NCI-H82 treated with DMSO at 0.1 percent for 48 hours (cell line): ENCODE data around the gene HOTAIR.
A peak's percentile ranks its signal among the peaks of the same experiment; 100 is the strongest.

Experiments
- DNase-seq: peaks from one replicate; lab custom pipeline; 2025; ENCODE audit not compliant: unreplicated experiment; lab: John Stamatoyannopoulos, UW

Gene HOTAIR

DNA sequence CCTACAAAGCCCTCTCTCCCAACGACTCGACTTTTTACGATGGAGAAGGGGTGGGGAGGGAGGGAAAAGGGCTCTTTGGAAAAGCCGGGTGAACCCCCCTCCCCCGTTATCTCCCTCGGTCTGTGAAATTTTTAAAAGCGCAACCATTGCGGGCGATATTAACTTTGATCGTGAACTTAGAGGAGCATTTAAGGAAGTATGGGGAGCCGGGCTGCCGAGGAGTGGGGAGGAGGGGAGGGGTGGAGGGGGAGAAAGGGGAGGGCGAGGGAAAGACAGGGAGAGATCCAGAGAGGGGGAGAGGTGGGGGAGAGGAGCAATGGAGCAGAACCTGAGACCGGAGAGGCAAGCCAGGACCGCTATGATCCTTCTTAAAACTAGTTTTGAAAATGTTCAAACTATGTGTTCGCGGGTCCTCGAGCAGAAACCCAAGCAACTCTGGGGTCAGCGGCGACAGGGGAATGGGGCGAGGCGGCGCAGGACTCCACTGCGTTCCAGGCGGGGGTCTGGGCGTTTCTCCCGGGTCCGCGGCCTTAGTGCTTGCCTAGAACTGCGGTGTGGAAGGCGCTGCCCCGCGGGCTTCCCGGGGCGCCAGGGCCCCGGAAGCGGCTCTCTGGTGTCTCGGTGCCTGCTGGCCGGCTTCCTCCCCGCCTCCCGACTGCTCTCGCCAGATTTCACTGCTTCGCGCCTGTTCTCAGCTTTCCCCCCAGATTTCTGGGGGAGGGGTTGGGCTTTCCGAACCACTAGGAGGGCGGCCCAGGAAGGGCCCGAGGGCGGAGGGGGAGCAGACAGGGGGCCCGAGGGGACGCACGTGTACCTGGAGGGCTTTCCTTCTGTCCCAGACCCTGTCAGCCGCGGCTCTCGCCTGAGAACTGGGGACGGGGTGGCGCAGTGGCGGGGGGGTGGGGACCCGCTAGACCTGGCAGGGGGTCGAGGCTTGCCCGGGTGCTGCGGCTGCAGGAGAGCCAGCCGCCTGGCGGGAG is at the start of gene HOTAIR:
HOTAIR (minus strand) TSS at position 871 of the 980 bp plus-strand sequence.
- no peak for DNase-seq

DNA sequence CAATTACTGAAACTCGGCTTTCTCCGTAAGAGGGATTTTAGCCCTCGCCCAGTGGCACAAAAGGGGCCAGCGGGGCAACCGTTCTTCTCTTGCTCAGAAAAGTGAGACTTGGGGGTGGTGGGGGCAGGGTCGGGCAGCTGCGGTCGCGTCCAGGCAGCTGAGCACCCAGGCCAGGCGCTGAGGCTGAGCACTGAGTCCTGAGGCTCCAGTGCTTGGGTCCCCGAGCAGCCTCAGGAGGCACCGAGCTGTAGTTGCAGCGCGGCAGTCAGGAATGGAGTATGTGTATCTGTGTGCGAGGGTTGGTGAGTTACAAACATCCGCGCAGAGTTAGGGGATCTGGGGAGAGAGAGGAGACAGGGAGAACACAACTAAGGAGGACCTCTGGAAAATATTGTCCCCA is 49.4 kb upstream of the HOTAIR start:
- DNase-seq: no peak

DNA sequence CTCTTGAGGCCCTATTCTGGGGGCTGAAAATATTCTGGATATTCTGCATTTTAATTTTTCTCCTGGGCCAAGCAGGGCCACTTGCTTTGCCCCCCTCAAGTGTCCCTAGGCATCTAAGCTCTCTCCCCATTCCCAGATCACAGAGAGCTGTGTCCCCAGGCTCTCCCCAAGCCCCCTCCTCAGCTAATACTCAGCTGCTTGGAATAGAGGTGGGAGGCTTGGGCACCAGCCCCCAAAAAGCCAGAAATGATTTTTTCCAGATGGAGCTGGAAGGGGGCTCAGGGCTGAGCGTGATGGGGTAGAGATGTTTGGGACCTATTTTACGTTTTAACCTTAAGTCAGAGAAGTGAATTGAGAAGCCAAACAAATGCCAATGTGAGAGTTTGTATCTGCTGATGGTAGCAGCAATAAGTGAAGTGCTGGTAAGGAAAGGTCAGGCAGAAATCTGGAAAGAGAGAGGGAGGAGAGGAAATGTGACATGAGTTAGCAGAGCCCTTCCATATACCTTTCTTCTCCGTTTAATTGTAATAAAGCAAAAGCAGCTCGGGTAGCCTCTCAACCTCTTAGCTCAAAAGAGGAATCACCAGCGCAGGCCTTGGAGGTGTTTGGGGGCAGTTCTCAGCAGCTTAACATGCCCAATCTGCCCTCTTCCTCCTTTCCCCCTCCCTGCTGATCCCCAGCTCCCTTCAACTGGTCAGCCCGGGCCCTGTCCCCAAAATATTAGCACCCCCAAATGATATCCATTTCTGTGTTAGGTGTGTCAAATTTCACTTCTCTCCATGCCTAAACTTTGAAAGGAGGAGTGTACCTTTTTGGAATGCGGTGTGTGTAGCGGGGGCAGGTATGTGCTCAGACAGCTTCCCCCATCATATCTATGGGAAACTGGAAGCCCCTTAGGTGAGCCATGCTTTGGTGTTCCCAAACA is 48.5 kb upstream of the HOTAIR start:
- DNase-seq: no peak

DNA sequence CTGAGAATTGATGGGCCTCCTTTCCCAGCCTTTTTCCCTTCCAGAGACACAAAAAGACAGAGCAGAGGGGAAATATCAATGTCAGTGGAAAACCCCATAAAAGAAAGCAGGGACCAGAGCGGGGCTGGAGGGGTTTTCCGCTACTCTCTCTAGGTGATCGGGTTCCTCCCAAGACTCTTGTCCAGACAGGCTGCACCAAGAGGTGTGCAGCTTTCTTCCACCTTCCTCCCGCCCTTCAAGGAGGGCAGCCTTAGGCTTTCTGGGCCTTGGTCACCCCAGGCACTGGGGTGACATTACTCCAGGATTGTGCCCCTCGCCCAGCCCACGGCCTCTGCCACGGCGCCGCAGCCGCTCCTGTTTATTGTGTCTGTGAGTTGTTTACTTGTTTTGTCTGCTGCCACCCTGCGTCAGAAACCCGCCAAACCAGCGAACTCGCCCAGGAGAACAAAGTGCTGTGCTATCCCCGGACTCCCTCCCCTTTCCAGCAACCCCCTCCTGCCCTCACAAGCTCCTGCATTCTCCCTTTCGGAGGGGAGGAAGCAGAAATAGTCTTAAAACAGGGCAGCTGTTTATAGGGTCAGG is 46.8 kb upstream of the HOTAIR start:
- DNase-seq: peak; percentile 60

DNA sequence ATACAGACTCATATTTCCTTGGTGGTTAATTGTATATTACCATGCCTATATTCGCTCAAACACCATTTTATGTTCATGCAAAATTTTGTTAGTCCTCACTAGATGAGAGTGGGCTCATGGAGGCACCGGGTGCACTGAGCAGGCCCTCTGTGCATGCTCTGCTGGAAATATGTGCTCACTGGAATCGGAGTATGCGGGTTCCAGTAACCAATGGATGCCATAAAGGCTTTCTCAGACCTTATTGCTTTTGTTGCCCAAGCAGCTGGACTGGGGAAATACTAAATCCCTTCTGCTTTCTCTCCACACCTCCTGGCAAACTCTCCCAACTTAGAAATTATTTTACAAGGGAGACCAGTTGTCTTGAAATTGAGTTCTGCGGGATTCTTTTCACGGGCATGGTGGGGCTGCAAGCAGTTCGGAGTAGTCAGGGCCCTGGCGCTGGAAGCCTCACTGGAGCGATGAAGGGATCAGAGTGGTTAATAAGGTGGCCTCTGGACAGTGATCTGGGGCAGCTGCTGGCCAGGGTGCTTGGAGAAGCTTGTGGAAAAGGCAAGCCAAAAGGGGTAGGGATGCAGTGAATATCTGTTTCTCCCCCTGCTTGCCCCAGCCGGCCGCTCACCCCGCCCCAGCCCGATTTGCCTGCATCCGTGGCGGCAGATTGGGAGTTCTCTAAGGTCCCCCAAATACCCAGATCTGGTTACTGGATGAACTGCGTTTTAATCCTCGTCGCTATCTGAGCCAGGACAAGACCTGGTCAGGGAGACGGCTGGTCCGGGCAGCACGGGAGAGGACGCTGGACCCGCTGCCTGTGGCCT is 46.0 kb upstream of the HOTAIR start:
- DNase-seq: no peak

DNA sequence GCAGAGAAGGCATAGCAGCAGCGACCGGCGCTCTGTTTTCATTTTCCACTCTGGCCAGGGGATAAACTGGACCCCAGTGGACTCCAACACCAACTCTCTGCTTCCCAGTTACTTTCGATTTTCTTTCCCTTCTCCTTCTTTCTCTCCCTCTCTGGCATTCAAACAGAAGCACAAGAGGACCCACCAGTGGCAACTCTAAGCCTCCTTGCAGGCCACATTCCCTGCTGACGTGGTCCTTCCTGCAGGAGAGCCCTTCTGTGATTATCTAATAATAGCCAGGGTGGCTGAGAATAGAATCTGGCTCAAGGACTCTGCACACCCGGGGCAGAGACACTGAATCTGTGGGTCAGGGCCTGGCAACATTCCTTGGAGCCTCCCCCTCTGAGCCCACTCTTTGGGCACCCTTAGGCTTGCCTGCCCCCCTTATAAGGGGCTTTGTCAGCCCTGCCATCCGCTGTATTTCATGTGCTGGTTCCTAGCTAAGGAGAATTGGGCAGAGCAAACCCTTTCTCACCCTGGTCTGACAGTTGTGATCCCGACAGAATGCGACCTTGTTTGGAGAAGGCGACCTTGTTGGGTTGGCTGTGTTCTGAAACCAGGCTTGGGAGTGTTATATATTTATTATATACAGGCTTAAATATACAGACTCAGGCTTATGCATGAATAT is 45.3 kb upstream of the HOTAIR start:
- DNase-seq: no peak

DNA sequence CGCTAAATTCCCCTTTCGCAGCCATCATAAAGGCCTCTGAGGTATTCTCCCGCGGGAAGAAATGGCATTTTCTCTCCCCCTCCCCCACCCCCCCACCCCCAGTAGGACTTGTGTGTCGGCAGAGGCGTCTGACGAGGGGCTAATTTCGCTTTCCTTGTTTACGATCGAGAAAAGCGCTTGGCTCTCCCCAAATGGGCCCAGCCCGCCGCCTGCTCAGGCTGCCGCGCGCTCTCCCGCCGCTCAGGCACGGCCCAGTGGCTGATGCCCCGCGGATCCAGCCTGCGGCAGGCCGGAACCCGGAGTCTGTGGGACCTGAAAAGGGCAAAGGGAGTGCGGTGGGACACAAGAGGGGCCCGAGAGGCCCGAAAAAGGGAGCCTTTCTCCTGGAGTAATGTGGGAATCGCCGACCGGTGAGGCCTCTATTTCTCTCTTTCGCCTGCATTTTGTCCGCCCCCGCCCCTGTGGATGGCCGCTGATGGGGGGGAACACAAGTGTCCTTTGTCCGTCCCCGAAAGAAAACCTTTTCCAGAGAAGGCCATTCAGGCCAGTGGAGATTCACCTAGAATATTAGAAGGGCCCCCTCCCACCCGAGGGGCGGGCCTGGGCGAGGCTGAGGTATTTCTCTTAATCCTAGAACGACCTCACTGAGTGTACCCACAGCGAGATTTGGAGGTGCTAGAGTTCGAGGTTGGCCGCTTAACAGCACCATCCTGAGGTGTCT is 44.5 kb upstream of the HOTAIR start:
- no peak for DNase-seq

DNA sequence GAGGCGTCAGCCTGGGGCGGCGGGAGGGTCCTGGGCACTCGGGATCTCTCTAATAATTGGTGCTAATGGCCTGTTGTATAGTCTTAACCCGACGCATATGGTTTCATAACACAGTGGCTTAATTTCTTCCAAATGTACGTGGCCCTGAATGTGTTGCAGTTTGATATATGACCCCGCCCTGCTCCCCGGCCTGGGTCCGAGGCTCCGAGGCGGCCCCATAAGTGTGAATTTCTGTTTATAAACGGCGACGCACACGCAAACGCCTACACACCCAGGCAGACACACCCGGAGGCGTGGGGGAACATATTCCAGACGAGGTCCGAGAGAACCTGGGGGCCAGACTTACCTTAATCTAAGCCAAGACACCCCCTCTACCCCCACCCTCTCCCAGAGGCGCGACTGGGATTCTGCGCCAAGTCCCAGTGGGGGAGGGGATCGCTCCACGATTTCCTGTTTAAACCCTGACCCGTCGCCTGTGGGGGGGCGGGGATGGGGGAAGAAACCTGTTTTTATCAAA is 43.8 kb upstream of the HOTAIR start:
- DNase-seq: peak; percentile 42

DNA sequence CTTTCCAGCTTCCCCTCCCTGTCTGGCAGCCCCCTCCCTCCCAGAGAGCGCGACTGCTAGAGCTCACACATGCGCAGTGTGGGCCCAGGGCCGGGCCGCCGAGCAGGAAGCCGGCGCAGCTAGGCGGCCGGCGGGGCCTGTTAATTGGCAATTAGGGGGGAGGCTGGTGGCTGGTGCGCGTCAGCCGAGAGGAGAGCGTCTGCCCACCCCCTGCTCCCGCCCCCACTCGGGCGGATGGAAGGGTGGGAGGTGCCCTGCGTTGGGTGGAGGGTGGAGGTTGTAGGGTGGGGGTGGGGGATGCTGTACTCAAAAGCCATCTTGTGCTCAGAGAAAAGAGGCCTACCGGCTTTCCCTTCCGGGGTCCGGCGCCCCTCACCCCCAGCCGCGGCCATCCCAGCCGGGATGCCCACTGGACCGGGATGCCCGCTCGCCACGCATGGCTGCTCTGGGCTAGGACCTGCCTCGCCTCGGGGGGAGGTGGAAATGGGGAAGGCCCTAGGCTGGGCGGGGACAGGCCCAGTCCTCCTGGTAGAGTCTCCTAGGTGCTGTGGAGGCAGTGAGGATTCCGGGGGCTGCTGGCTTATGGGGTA is 43.2 kb upstream of the HOTAIR start:
- peak; percentile 93 for DNase-seq

DNA sequence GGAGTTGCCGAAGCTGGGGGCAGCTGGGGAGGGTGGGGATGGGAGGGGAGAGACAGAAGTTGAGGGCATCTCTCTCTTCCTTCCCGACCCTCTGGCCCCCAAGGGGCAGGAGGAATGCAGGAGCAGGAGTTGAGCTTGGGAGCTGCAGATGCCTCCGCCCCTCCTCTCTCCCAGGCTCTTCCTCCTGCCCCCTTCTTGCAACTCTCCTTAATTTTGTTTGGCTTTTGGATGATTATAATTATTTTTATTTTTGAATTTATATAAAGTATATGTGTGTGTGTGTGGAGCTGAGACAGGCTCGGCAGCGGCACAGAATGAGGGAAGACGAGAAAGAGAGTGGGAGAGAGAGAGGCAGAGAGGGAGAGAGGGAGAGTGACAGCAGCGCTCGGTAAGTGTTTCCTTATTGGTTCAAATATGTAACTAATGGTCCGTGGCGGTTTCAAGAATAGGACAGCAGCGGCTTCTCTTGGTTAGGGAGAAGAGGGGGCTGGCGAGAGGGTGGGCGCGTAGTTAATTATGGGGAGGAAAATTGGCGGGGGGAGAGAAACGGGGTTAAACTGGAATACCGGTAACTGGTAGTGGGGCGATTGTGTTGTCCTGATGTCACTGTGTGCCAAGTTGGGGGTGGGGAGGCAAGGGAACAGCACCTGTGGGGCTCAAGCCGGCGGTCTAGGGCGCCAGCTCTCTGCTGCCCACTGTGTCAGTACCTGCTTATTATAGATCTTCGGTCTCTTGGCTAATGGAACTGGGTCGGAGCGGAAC is 42.5 kb upstream of the HOTAIR start:
- peak; percentile 80 for DNase-seq

DNA sequence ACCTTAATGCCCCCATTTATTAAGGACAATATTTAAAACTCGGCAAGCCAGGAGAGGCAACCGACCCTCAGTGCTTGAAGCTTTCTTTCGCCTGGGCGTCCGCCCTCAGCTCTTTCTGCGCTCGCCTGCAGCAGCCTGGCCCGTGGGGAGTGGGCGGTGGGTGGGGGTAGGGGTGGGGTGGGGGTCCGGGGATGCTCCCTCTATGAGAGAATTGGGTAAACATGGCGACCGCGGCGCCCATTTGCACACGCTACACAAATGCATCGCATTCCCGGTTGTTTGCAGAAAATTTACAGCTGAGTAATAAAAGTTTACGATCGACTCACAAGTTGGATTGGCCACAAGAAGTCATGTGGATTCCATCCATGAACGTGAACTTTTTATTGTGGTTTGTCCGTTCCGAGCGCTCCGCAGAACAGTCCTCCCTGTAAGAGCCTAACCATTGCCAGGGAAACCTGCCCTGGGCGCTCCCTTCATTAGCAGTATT is 41.8 kb upstream of the HOTAIR start:
- no peak for DNase-seq

DNA sequence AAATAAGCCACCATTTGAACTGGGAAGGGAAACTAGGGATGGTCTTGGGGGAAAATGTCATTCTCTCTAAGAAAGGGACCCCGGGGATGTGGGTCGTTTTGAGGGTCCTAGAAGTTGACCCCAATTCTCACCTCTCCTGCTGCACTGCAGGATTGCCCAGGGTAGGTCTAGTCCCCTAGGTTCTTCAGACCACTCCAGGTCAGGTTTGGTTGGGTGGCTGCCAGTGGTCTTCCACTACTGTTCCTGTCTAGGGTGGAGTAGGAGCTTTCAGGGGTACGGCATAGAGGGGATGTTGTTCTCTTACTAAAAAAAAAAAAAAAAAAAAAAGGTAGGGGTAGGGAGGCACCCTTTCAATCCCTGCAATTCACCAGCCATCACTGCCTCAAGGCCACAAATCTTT is 41.3 kb upstream of the HOTAIR start:
- no peak for DNase-seq

DNA sequence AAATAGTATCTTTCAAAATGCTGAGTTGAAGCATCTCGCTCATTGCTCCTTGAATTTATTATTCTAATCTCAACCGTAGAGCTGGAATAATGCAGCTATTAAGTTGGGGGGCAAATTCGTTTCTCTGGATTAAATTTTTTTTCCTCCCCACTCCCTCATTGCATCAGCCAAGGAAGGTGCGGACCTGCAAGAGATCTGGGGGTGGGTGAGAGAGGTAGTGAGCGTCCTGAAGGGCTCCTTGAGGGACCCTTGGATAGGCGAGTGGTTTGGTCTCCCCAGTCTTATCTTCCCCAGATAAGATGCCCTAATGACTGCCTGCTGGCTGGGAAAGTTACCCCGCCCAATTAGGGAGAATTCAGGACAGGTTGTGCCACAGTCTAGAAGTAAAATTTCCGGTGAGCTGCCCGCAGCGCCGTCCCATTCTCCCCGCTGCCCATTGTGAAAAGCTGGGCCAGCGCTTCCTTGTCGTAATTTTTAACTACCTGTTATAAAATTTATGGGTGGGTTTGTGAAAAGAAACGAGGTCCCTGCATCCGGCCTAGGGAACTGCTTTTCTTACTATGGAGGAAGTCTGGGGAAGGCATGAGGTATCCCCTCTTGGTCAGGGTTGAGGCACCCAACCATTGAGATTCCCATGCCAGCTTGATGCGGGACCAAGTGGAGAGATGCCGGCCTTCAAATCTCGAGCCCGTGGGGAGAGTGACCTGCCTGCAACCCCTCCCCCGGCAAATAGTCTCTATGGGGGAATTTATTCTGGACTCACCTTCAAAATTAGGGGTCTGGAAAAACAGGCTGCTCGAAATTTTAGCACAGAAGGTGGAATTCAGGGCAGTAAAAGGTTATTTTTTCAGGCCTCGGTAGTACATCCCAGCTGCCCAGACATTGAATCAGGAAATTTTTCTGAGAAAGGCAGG is 40.5 kb upstream of the HOTAIR start:
- no peak for DNase-seq

DNA sequence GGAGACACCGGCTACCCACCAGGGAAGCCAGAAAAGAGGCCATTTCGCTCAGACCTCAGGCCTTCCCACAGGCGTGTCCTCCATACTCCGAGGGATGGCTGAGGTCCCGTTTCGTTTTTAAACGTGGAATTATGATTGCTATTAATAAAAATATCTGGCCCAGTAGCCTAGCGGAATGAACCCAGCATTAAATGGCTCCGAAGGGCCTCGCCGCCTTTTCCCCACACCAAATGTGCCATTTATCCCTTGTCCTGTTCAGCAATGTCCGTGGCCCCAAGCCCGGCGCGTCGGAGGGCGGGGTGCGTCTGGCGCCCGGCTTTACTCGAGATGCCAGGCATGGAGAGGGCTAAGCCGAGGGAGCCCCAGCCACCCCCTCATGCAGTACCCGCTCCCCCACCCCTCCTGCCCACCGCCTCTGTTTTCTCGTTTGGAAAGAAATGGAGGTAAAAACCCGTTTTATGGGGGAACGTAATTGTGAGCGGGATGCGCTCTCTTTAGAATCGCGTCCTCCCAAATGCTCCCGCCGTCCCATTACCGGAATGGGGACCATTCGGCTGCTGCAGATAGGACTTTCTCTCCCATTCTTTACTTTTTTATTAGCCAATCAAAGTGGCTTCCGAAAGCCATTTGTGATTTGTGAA is 39.7 kb upstream of the HOTAIR start:
- DNase-seq: no peak

DNA sequence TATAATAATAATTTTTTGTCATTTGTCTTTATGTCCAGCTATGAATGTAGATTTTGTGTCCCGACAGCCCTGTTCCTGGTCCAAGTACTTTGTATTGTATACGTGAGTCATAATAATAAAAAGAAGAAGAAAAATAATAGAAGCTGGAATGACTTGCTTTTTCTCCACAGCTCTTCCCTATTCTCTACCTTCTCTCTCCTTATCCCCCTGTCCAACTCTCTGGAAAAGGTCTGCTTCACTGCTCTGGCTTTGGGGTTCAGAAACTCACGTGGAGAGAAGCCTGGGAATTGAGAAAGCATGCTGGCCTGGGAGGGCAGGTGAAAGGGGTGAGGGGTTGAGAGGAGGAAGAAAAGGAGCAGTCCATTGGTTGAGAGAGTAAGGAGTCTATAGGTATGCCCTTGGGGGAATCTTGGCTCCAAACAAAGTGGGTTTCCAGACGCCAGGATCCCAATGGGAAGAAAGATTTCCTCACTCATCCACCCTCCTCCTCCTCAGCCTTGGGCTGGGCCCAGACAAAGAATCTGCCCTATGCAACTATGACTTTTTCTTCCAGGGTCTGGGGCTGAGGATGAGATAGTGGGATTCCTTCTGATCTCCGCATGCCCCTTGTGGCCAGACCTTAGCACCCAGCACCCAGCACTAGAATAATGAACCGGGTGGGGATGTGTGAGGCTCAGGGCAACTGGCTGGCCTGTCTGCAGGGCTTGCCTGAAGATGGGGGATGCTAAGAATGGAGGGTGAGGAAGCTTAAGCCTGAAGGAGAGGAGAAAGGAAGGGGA is 38.1 kb upstream of the HOTAIR start:
- DNase-seq: no peak
